ENCODE measurements around the gene CYP3A5. TPM values are rescaled to one million over a fixed set of nuclear protein-coding genes. Genes with fewer than 3 reads are reported as not detected.

CYP3A5 gene
- total and polyA plus RNA-seq, 2 of the 13 experiments (the other 11 are each of a cell fraction or from before 2014, with no cell fraction given): 5.7 to 9.3 TPM

DNA sequence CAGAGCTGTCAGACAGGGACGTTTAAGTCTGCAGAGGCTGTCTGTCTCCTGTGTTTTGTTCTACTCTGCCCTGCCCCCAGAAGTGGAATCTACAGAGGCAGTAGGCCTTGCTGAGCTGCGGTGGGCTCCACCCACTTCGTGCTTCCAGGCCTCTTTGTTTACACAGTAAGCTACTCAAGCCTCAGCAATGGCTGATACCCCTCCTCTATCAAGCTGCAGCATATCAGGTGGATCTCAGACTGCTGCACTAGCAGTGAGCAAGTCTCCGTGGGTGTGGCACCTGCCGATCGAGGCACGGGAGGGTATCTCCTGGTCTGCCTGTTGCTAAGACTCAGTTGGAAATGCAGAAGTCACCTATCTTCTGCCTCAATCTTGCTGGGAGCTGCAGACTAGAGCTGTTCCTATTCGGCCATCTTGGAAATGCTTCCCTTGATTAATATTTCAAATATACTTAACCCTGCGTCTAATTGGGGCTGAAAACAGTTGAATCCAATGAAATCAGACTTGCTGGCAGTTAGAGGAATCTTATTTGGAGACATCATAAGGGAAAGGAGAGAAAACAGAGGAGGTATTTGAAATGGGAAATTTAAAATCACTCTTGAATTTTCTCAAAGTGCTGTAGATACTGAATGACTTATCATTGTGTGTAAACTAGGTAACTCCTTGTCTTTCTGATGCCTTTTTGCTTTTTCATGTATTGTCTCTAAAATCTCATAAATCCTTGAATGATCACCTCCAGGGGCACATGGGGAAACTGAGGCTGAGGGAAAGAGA is 13.8 kb upstream of the CYP3A5 start (continued):
- TF ChIP-seq BHLHE40 (IDR thresholded peaks at IDR 0.05; ENCODE audit: low read length) (no peak), KDM1A (CRISPR knock-in tag; IDR thresholded peaks at IDR 0.05) (no peak), ZNF30 (CRISPR knock-in tag; IDR thresholded peaks at IDR 0.05) (0 out of 2 replicates have a peak, but pooled peaks have one; percentile 39), DPF2 (CRISPR knock-in tag; IDR thresholded peaks at IDR 0.05; ENCODE audit: borderline replicate concordance, low read depth) (peak; percentile 44), ZFP82 (CRISPR knock-in tag; IDR thresholded peaks at IDR 0.05; ENCODE audit: borderline replicate concordance) (no peak), BCL3 (CRISPR knock-in tag; IDR thresholded peaks at IDR 0.05) (no peak), ZNF460 (CRISPR knock-in tag; IDR thresholded peaks at IDR 0.05; ENCODE audit: borderline replicate concordance) (no peak), KLF6 (CRISPR knock-in tag; IDR thresholded peaks at IDR 0.05) (peak; percentile 79; the same call in 1 of the 2 replicates), NFKB2 (CRISPR knock-in tag; IDR thresholded peaks at IDR 0.05; ENCODE audit: borderline replicate concordance) (peak; percentile 93; the same call in 1 of the 2 replicates), CHD2 (IDR thresholded peaks at IDR 0.05; ENCODE audit: low read depth, low read length) (no peak; the same call in 1 of the 2 replicates), SMARCC2 (IDR thresholded peaks at IDR 0.05) (no peak), ZNF563 (CRISPR knock-in tag; IDR thresholded peaks at IDR 0.05) (peak; percentile 79; the same call in 1 of the 2 replicates), ZNF7 (CRISPR knock-in tag; IDR thresholded peaks at IDR 0.05) (no peak), REXO4 (CRISPR knock-in tag; IDR thresholded peaks at IDR 0.05; ENCODE audit: borderline replicate concordance) (no peak), ARNT (IDR thresholded peaks at IDR 0.05) (no peak), ZNF614 (CRISPR knock-in tag; IDR thresholded peaks at IDR 0.05; ENCODE audit: borderline replicate concordance) (peak; percentile 69; the same call in 1 of the 2 replicates), ERF (CRISPR knock-in tag; IDR thresholded peaks at IDR 0.05) (peak; percentile 86), FOXA3 (CRISPR knock-in tag; IDR thresholded peaks at IDR 0.05) (peak; percentile 98), TEAD2 (CRISPR knock-in tag; IDR thresholded peaks at IDR 0.05) (0 out of 2 replicates have a peak, but pooled peaks have one; percentile 25), CENPX (CRISPR knock-in tag; IDR thresholded peaks at IDR 0.05) (no peak), TCF12 (IDR thresholded peaks at IDR 0.05) (no peak), TCF12 (CRISPR knock-in tag; IDR thresholded peaks at IDR 0.05) (0 out of 2 replicates have a peak, but pooled peaks have one; percentile 24), ZNF768 (CRISPR knock-in tag; IDR thresholded peaks at IDR 0.05) (no peak)
- TF ChIP-seq, protein P1, sequence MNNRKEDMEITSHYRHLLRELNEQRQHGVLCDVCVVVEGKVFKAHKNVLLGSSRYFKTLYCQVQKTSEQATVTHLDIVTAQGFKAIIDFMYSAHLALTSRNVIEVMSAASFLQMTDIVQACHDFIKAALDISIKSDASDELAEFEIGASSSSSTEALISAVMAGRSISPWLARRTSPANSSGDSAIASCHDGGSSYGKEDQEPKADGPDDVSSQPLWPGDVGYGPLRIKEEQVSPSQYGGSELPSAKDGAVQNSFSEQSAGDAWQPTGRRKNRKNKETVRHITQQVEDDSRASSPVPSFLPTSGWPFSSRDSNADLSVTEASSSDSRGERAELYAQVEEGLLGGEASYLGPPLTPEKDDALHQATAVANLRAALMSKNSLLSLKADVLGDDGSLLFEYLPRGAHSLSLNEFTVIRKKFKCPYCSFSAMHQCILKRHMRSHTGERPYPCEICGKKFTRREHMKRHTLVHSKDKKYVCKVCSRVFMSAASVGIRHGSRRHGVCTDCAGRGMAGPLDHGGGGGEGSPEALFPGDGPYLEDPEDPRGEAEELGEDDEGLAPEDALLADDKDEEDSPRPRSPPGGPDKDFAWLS (CRISPR knock-in tag; IDR thresholded peaks at IDR 0.05; ENCODE audit: borderline replicate concordance): no peak
- TF ChIP-seq, protein P2, sequence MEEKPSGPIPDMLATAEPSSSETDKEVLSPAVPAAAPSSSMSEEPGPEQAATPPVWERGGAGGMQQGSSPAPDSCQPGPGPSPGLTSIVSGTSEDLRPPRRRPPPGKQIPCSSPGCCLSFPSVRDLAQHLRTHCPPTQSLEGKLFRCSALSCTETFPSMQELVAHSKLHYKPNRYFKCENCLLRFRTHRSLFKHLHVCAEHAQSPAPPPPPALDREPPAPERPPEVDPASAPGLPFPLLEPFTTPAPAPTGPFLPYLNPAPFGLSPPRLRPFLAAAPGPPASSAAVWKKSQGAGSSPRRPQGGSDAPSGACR (CRISPR knock-in tag; IDR thresholded peaks at IDR 0.05): no peak; the same call in 1 of the 2 replicates

Data from HepG2 (cell line).